Smooth muscle cell (in vitro differentiated cells): ENCODE results near the gene RAB6B. TPM values are rescaled to one million over a fixed set of nuclear protein-coding genes. Genes with fewer than 3 reads are reported as not detected.

Source experiments
- DNase-seq: peaks from one replicate; lab custom pipeline; 2025; ENCODE audit not compliant: unreplicated experiment; lab: John Stamatoyannopoulos, UW
- H2AFZ ChIP-seq: fragments of 200-600 bp; sonication (generic); 2 replicates; pipeline ENCODE4 v1.6.0; 2016; ENCODE audit warnings: antibody characterized with exemption, low read depth, mild to moderate bottlenecking
- H3F3A ChIP-seq: fragments of 200-600 bp; sonication (generic); 2 replicates; pipeline ENCODE4 v1.6.0; 2017; ENCODE audit warnings: antibody characterized with exemption, low read depth
- H3K27ac ChIP-seq: fragments of 200-600 bp; sonication (generic); 2 replicates; pipeline ENCODE4 v1.5.1; 2016; ENCODE audit warnings: low read depth, mild to moderate bottlenecking
- H3K27me3 ChIP-seq: fragments of 200-600 bp; sonication (generic); 2 replicates; pipeline ENCODE4 v1.6.1; 2016; ENCODE audit warnings: low read depth, mild to moderate bottlenecking
- H3K36me3 ChIP-seq: fragments of 200-600 bp; sonication (generic); 2 replicates; pipeline ENCODE4 v1.5.1; 2016; ENCODE audit warnings: low read depth
- H3K4me1 ChIP-seq: fragments of 200-600 bp; sonication (generic); 2 replicates; pipeline ENCODE4 v1.5.1; 2016; ENCODE audit warnings: low read depth
- H3K4me2 ChIP-seq: fragments of 200-600 bp; sonication (generic); 2 replicates; pipeline ENCODE4 v1.6.0; 2016; ENCODE audit warnings: mild to moderate bottlenecking
- H3K4me3 ChIP-seq: fragments of 200-600 bp; sonication (generic); 2 replicates; pipeline ENCODE4 v1.5.1; 2016; ENCODE audit warnings: mild to moderate bottlenecking
- H3K79me2 ChIP-seq: fragments of 200-600 bp; sonication (generic); 2 replicates; pipeline ENCODE4 v1.6.0; 2016; ENCODE audit warnings: low read depth, mild to moderate bottlenecking
- H3K9ac ChIP-seq: fragments of 200-600 bp; sonication (generic); 2 replicates; pipeline ENCODE4 v1.6.0; 2016; ENCODE audit warnings: low read depth
- H3K9me3 ChIP-seq: fragments of 200-600 bp; sonication (generic); replicated peaks from 2 replicates; pipeline ENCODE4 v1.5.1; 2016; ENCODE audit warnings: low read depth
- H4K20me1 ChIP-seq: fragments of 200-600 bp; sonication (generic); 2 replicates; pipeline ENCODE4 v1.6.0; 2016; ENCODE audit warnings: low read depth
- CTCF ChIP-seq: fragments of 200-600 bp; sonication (generic); IDR thresholded peaks from 2 replicates; pipeline ENCODE4 v1.5.1; 2017; ENCODE audit warnings: borderline replicate concordance, mild to moderate bottlenecking, antibody characterized with exemption; ENCODE audit not compliant: insufficient read depth, poor library complexity, severe bottlenecking
- WGBS: methylation state at CpG from one replicate; pipeline ENCODE4 v1.1.7; 2016; ENCODE audit warnings: low lambda C conversion rate; 5-methylcytosine and 5-hydroxymethylcytosine counted together
- polyA plus RNA-seq: library from polyadenylated mRNA; unstranded; fragments of >200 nt; fragmentation: Nextera tagmentation; extraction: Ambion mirVana; gene quantifications from 2 replicates; pipeline ENCODE4 v1.2.1, GENCODE V29; 2016
- total RNA-seq: library from RNA; depleted of rRNA; stranded (reverse); fragments of >200 nt; gene quantifications from 2 replicates; pipeline ENCODE4 v1.2.3, GENCODE V29; 2014

The RAB6B gene
- total and polyA plus RNA-seq, 2 experiments from 2014 or later, result 1.2 to 2.0 TPM

- no peaks in the 10 kb centered on the region for H3K79me2 ChIP-seq
- no peak overlapping the region for H3K27ac ChIP-seq
- H3K9ac ChIP-seq, result no peak overlapping the region
- no peak for DNase-seq
- H3K36me3 ChIP-seq, result no peaks in the 10 kb centered on the region
- peaks cover 12% of the 10 kb centered on the region for H3K9me3 ChIP-seq
- no peaks in the 10 kb centered on the region for H4K20me1 ChIP-seq
- no peak overlapping the region for H3K4me3 ChIP-seq
- 43% methylated on average over 9 of the region's 9 CpGs for WGBS
- no peaks in the 10 kb centered on the region for H3F3A ChIP-seq
- H3K27me3 ChIP-seq, result no peaks in the 10 kb centered on the region
- no peak overlapping the region for H3K4me2 ChIP-seq
- no peaks in the 10 kb centered on the region for H3K4me1 ChIP-seq
- no peak overlapping the region for H2AFZ ChIP-seq
- no peak for TF ChIP-seq CTCF
Observed at GRCh38 chr3:133792171-133792763, 103.4 kb downstream of the RAB6B start.

GRCh38 chr3:133788024-133788423 is 107.7 kb downstream of the RAB6B start:
- WGBS, result 61% methylated on average over 2 of the region's 2 CpGs
- H3K4me2 ChIP-seq, result no peak overlapping the region
- H4K20me1 ChIP-seq, result no peaks in the 10 kb centered on the region
- no peaks in the 10 kb centered on the region for H3K79me2 ChIP-seq
- H3F3A ChIP-seq, result no peaks in the 10 kb centered on the region
- no peak for TF ChIP-seq CTCF
- H3K27me3 ChIP-seq, result no peaks in the 10 kb centered on the region
- no peaks in the 10 kb centered on the region for H3K36me3 ChIP-seq
- no peak overlapping the region for H3K27ac ChIP-seq
- H3K9me3 ChIP-seq, result peaks cover 12% of the 10 kb centered on the region
- no peak overlapping the region for H3K9ac ChIP-seq
- no peak overlapping the region for H3K4me3 ChIP-seq
- no peaks in the 10 kb centered on the region for H3K4me1 ChIP-seq
- H2AFZ ChIP-seq, result no peak overlapping the region
- DNase-seq, result no peak

- H3K9ac ChIP-seq, result no peak overlapping the region
- H3K27me3 ChIP-seq, result no peaks in the 10 kb centered on the region
- no peaks in the 10 kb centered on the region for H3F3A ChIP-seq
- no peaks in the 10 kb centered on the region for H3K36me3 ChIP-seq
- no peak for TF ChIP-seq CTCF
- H3K4me3 ChIP-seq, result no peak overlapping the region
- H3K4me2 ChIP-seq, result no peak overlapping the region
- H3K79me2 ChIP-seq, result no peaks in the 10 kb centered on the region
- H3K27ac ChIP-seq, result no peak overlapping the region
- H3K9me3 ChIP-seq, result no peaks in the 10 kb centered on the region
- H4K20me1 ChIP-seq, result no peaks in the 10 kb centered on the region
- 90% methylated on average over 32 of the region's 32 CpGs for WGBS
- H3K4me1 ChIP-seq, result no peaks in the 10 kb centered on the region
- H2AFZ ChIP-seq, result no peak overlapping the region
- DNase-seq, result no peak
Observed at GRCh38 chr3:133783762-133784161, 111.9 kb downstream of the RAB6B start.

GRCh38 chr3:133782454-133782853 is 113.2 kb downstream of the RAB6B start:
- no peak overlapping the region for H2AFZ ChIP-seq
- H3K9me3 ChIP-seq, result no peaks in the 10 kb centered on the region
- H3K79me2 ChIP-seq, result no peaks in the 10 kb centered on the region
- H3K36me3 ChIP-seq, result no peaks in the 10 kb centered on the region
- TF ChIP-seq CTCF, result no peak
- no peak overlapping the region for H3K4me2 ChIP-seq
- 91% methylated on average over 2 of the region's 2 CpGs for WGBS
- no peak overlapping the region for H3K4me3 ChIP-seq
- no peak overlapping the region for H3K27ac ChIP-seq
- H3K4me1 ChIP-seq, result no peaks in the 10 kb centered on the region
- H3K27me3 ChIP-seq, result no peaks in the 10 kb centered on the region
- no peak overlapping the region for H3K9ac ChIP-seq
- DNase-seq, result no peak
- no peaks in the 10 kb centered on the region for H3F3A ChIP-seq
- no peaks in the 10 kb centered on the region for H4K20me1 ChIP-seq
